ENCODE data around the gene CCDC148.

DNA sequence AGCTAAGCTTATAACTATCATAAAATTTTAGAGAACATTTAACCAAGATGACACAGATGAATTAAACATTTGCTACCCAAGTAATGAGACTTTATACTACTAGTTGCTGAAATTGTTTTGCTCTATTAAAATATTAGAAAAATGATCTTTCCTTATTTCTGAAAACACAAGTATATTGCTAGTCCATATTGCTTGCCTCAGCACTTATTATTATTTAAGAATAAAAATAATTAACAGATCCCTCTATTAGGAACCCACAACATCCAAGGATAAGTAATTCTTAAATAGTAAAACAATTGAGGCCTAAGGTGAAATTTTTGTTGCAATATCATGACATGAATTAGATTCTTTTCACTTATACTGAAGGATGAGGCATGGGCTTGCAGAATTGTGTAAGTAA is 65.2 kb downstream of the CCDC148 start:
- TF ChIP-seq, protein P1, sequence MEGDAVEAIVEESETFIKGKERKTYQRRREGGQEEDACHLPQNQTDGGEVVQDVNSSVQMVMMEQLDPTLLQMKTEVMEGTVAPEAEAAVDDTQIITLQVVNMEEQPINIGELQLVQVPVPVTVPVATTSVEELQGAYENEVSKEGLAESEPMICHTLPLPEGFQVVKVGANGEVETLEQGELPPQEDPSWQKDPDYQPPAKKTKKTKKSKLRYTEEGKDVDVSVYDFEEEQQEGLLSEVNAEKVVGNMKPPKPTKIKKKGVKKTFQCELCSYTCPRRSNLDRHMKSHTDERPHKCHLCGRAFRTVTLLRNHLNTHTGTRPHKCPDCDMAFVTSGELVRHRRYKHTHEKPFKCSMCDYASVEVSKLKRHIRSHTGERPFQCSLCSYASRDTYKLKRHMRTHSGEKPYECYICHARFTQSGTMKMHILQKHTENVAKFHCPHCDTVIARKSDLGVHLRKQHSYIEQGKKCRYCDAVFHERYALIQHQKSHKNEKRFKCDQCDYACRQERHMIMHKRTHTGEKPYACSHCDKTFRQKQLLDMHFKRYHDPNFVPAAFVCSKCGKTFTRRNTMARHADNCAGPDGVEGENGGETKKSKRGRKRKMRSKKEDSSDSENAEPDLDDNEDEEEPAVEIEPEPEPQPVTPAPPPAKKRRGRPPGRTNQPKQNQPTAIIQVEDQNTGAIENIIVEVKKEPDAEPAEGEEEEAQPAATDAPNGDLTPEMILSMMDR (IDR thresholded peaks at IDR 0.05), result no peak
- no peak for TF ChIP-seq EZH2 (IDR thresholded peaks at IDR 0.05; ENCODE audit: borderline replicate concordance, insufficient read depth, low read depth, low read length, poor library complexity, severe bottlenecking)
